MCF 10A (cell line): Measurements from ENCODE around the gene FOXN3. TPM values are rescaled to one million over a fixed set of nuclear protein-coding genes. Genes with fewer than 3 reads are reported as not detected.

ENCODE experiments used
- BruUV-seq: library from RNA; stranded (reverse); fragments of 400-500 nt; replicated peaks from 2 replicates; lab custom pipeline; 2021; lab: Mats Ljungman, UMichigan
- CTCF ChIA-PET: fragments of 300-600 bp; sonication (Branson Sonifier 250); formaldehyde crosslinking; extraction: SDS; loops from one replicate; lab custom pipeline; 2021; ENCODE audit warnings: antibody characterized with exemption, inconsistent platforms; lab: Yijun Ruan, JAX
- POLR2A ChIA-PET: fragments of 300-600, 350-650 bp; sonication (Branson Sonifier 250); formaldehyde crosslinking; extraction: SDS; loops from one replicate; lab custom pipeline; 2020; ENCODE audit warnings: antibody characterized with exemption, inconsistent platforms; lab: Yijun Ruan, JAX
- DNase-seq: peaks from one replicate; pipeline ENCODE4 v3.0.0-alpha.2; 2018; ENCODE audit not compliant: unreplicated experiment
- H3K27ac Mint-ChIP-seq: one replicate; pipeline ENCODE4 v1.8.0; 2022; ENCODE audit warnings: mild to moderate bottlenecking, low read depth, mixed read lengths; ENCODE audit not compliant: unreplicated experiment
- H3K27me3 Mint-ChIP-seq: one replicate; pipeline ENCODE4 v1.8.0; 2022; ENCODE audit warnings: mixed read lengths; ENCODE audit not compliant: insufficient read depth, unreplicated experiment
- H3K36me3 Mint-ChIP-seq: one replicate; pipeline ENCODE4 v1.8.0; 2022; ENCODE audit warnings: mild to moderate bottlenecking, moderate library complexity, mixed read lengths; ENCODE audit not compliant: insufficient read depth, unreplicated experiment
- H3K4me1 Mint-ChIP-seq: one replicate; pipeline ENCODE4 v1.8.0; 2022; ENCODE audit warnings: mixed read lengths; ENCODE audit not compliant: insufficient read depth, unreplicated experiment
- H3K4me3 Mint-ChIP-seq: one replicate; pipeline ENCODE4 v1.8.0; 2022; ENCODE audit warnings: mild to moderate bottlenecking, moderate library complexity, mixed read lengths; ENCODE audit not compliant: unreplicated experiment
- H3K9me3 Mint-ChIP-seq: one replicate; pipeline ENCODE4 v1.8.0; 2022; ENCODE audit warnings: mixed read lengths; ENCODE audit not compliant: unreplicated experiment
- CTCF ChIP-seq: fragments of 200-600 bp; IDR thresholded peaks from one replicate; pipeline ENCODE4 v1.8.0; 2022; ENCODE audit warnings: antibody characterized with exemption, mild to moderate bottlenecking; ENCODE audit not compliant: unreplicated experiment
- intact Hi-C: fragments of 100-400 bp; cut with micrococcal nuclease; formaldehyde crosslinking; loops from 2 replicates; pipeline ENCODE4 v1.14.1; 2022
- total RNA-seq: library from RNA; stranded (reverse); gene quantifications from 2 replicates; pipeline ENCODE4 v1.2.3, GENCODE V29; 2022

The FOXN3 gene
- total RNA-seq, 1 experiment from 2014 or later, result 27.1 TPM

- Mint-ChIP-seq H3K36me3 (no peaks in the 10 kb centered on the region), H3K27ac (no peak overlapping the region), H3K4me1 (no peaks in the 10 kb centered on the region), H3K4me3 (no peak overlapping the region), H3K9me3 (peaks cover 5% of the 10 kb centered on the region), H3K27me3 (no peaks in the 10 kb centered on the region)
- no TSS peak for BruUV-seq
- POLR2A ChIA-PET, result interaction anchor here (0.5 kb wide), 1 partner anchor 72 kb away, joined by 3 read pairs; no protein-coding TSS in a partner anchor
- TF ChIP-seq CTCF, result no peak
- CTCF ChIA-PET, result interaction anchor here (0.6 kb wide), 1 partner anchor 560 kb away, joined by 3 read pairs; no protein-coding TSS in a partner anchor
- intact Hi-C loops, result no loop called here
- no peak for DNase-seq
Observed at GRCh38 chr14:89356496-89356895, 60.5 kb downstream of the FOXN3 start.

- no peaks in the 10 kb centered on the region for H3K4me1 Mint-ChIP-seq
- POLR2A ChIA-PET, result interaction anchor here (1.1 kb wide), 1 partner anchor 42 kb away, joined by 3 read pairs; no protein-coding TSS in a partner anchor
- no peak overlapping the region for H3K4me3 Mint-ChIP-seq
- no peaks in the 10 kb centered on the region for H3K36me3 Mint-ChIP-seq
- no peak for TF ChIP-seq CTCF
- DNase-seq, result no peak
- CTCF ChIA-PET, result interaction anchor here (0.6 kb wide), 1 partner anchor 12 kb away, joined by 5 read pairs; no protein-coding TSS in a partner anchor
- BruUV-seq, result no TSS peak
- no peak overlapping the region for H3K27ac Mint-ChIP-seq
- intact Hi-C loops, result no loop called here
- no peaks in the 10 kb centered on the region for H3K9me3 Mint-ChIP-seq
- no peaks in the 10 kb centered on the region for H3K27me3 Mint-ChIP-seq
Observed at GRCh38 chr14:89353766-89354113, 63.3 kb downstream of the FOXN3 start.

- ChIA-PET POLR2A (interaction anchor here (1.1 kb wide), 1 partner anchor 42 kb away, joined by 3 read pairs; no protein-coding TSS in a partner anchor), CTCF (interaction anchor here (0.6 to 1.2 kb wide), 2 partner anchors 13 to 55 kb away, joined by 4 to 5 read pairs; no protein-coding TSS in a partner anchor)
- BruUV-seq, result no TSS peak
- Mint-ChIP-seq H3K36me3 (no peaks in the 10 kb centered on the region), H3K4me3 (no peak overlapping the region), H3K27me3 (no peaks in the 10 kb centered on the region), H3K27ac (no peak overlapping the region), H3K9me3 (no peaks in the 10 kb centered on the region), H3K4me1 (no peaks in the 10 kb centered on the region)
- no peak for DNase-seq
- intact Hi-C loops, result no loop called here
- no peak for TF ChIP-seq CTCF
Observed at GRCh38 chr14:89352976-89353765, 63.9 kb downstream of the FOXN3 start.

GRCh38 chr14:89351516-89352404 lies 65.3 kb downstream of the FOXN3 start:
- H3K4me3 Mint-ChIP-seq, result no peak overlapping the region
- no peak for DNase-seq
- BruUV-seq, result no TSS peak
- no peaks in the 10 kb centered on the region for H3K36me3 Mint-ChIP-seq
- H3K9me3 Mint-ChIP-seq, result no peaks in the 10 kb centered on the region
- no peak overlapping the region for H3K27ac Mint-ChIP-seq
- intact Hi-C loops, result no loop called here
- CTCF ChIA-PET, result no interaction called here
- H3K4me1 Mint-ChIP-seq, result no peaks in the 10 kb centered on the region
- POLR2A ChIA-PET, result no interaction called here
- TF ChIP-seq CTCF, result no peak
- no peaks in the 10 kb centered on the region for H3K27me3 Mint-ChIP-seq
